HepG2 (cell line): ENCODE results near the gene ARHGEF10L. TPM values are rescaled to one million over a fixed set of nuclear protein-coding genes. Genes with fewer than 3 reads are reported as not detected.

ENCODE experiments used
- ARID3A ChIP-seq: IDR thresholded peaks from 2 replicates; pipeline ENCODE4 v1.6.1; 2012; ENCODE audit warnings: low read depth, low read length, improper control_type of control experiment
- ATF7-NPFF ChIP-seq: sonication (generic); formaldehyde crosslinking; IDR thresholded peaks from 2 replicates; pipeline ENCODE4 v1.8.1; 2023; ENCODE audit warnings: mild to moderate bottlenecking, low read depth, missing genetic modification reagents, moderate library complexity
- CREB3 ChIP-seq: sonication (generic); formaldehyde crosslinking; IDR thresholded peaks from 2 replicates; pipeline ENCODE4 v1.5.0; 2020; ENCODE audit warnings: missing genetic modification reagents
- KDM4B ChIP-seq: sonication (generic); formaldehyde crosslinking; IDR thresholded peaks from 2 replicates; pipeline ENCODE4 v1.4.0; 2020; ENCODE audit warnings: missing genetic modification reagents
- KDM5A ChIP-seq: fragments of 200-600 bp; sonication (generic); IDR thresholded peaks from 2 replicates; pipeline ENCODE4 v1.7.0; 2018; ENCODE audit warnings: antibody characterized with exemption, mild to moderate bottlenecking, low read length, borderline replicate concordance
- PAF1 ChIP-seq: IDR thresholded peaks from 2 replicates; pipeline ENCODE4 v1.6.1; 2016; ENCODE audit warnings: missing genetic modification reagents, missing compliant biosample characterization
- PRMT3 ChIP-seq: sonication (generic); formaldehyde crosslinking; IDR thresholded peaks from 2 replicates; pipeline ENCODE4 v1.8.1; 2022; ENCODE audit warnings: low read depth, mild to moderate bottlenecking, moderate library complexity, missing genetic modification reagents, borderline replicate concordance
- SMAD1 ChIP-seq: sonication (generic); formaldehyde crosslinking; IDR thresholded peaks from 2 replicates; pipeline ENCODE4 v1.4.0; 2020; ENCODE audit warnings: missing genetic modification reagents, low read depth, mild to moderate bottlenecking, borderline replicate concordance
- SP5 ChIP-seq: IDR thresholded peaks from 2 replicates; pipeline ENCODE4 v1.6.1; 2016; ENCODE audit warnings: low read depth, borderline replicate concordance
- WIZ ChIP-seq: sonication (generic); formaldehyde crosslinking; IDR thresholded peaks from 2 replicates; pipeline ENCODE4 v1.5.1; 2020; ENCODE audit warnings: mild to moderate bottlenecking, missing genetic modification reagents
- YY1 ChIP-seq: IDR thresholded peaks from 2 replicates; pipeline ENCODE4 v1.6.1; 2011; ENCODE audit warnings: low read length, low read depth, moderate library complexity, mild to moderate bottlenecking; ENCODE audit not compliant: insufficient read depth, insufficient replicate concordance
- ZBTB39 ChIP-seq: sonication (generic); formaldehyde crosslinking; IDR thresholded peaks from 2 replicates; pipeline ENCODE4 v1.5.0; 2020; ENCODE audit warnings: missing genetic modification reagents
- ZNF468 ChIP-seq: sonication (generic); formaldehyde crosslinking; IDR thresholded peaks from 2 replicates; pipeline ENCODE4 v1.8.0; 2022; ENCODE audit warnings: mild to moderate bottlenecking, moderate library complexity, missing genetic modification reagents
- ZNF512 ChIP-seq: sonication (generic); formaldehyde crosslinking; IDR thresholded peaks from 2 replicates; pipeline ENCODE4 v1.4.0; 2020; ENCODE audit warnings: mild to moderate bottlenecking, missing genetic modification reagents
- ZNF678 ChIP-seq: sonication (generic); formaldehyde crosslinking; IDR thresholded peaks from 2 replicates; pipeline ENCODE4 v1.4.0; 2020; ENCODE audit warnings: mild to moderate bottlenecking, missing genetic modification reagents
- ZSCAN25 ChIP-seq: sonication (generic); formaldehyde crosslinking; IDR thresholded peaks from 2 replicates; pipeline ENCODE4 v1.8.0; 2022; ENCODE audit warnings: mild to moderate bottlenecking, missing genetic modification reagents
- polyA plus RNA-seq, 8 experiments: library from polyadenylated mRNA; depleted of rRNA in 3 of 8; stranded (reverse) in 7 of 8; unstranded in 1 of 8; fragments of >200 nt; fragmentation: Illumina TruSeq in 4 of 8; extraction: Trizol in 4 of 8; gene quantifications; 2 replicates each; pipeline versions ENCODE4 v1.2.1 to v1.2.3, GENCODE V29; 2011 to 2016; ENCODE audit warnings: low read depth in 4 of 8, missing spikeins in 1 of 8, mixed read lengths in 1 of 8; ENCODE audit not compliant: insufficient read depth in 1 of 8
- total RNA-seq, 5 experiments: library from RNA; depleted of rRNA; stranded (reverse); fragments of >200 nt; fragmentation: Illumina TruSeq; extraction: Trizol; gene quantifications; 2 replicates each; pipeline ENCODE4 v1.2.3, GENCODE V29; 2016; ENCODE audit warnings: low read depth in 1 of 5
- TF ChIP-seq, protein P1 (sequence below): IDR thresholded peaks from 2 replicates; pipeline ENCODE4 v1.6.1; 2016; ENCODE audit warnings: mild to moderate bottlenecking
- TF ChIP-seq, protein P2 (sequence below): sonication (generic); formaldehyde crosslinking; IDR thresholded peaks from 2 replicates; pipeline ENCODE4 v1.5.0; 2020; ENCODE audit warnings: mild to moderate bottlenecking, low read depth, missing genetic modification reagents, borderline replicate concordance
- TF ChIP-seq, protein P3 (sequence below): sonication (generic); formaldehyde crosslinking; IDR thresholded peaks from 2 replicates; pipeline ENCODE4 v1.4.0; 2020; ENCODE audit warnings: missing genetic modification reagents

Gene ARHGEF10L
- total and polyA plus RNA-seq, 2 of the 13 experiments (the other 11 are each of a cell fraction or from before 2014, with no cell fraction given): 46.5 to 78.3 TPM

- TF ChIP-seq, protein P1, sequence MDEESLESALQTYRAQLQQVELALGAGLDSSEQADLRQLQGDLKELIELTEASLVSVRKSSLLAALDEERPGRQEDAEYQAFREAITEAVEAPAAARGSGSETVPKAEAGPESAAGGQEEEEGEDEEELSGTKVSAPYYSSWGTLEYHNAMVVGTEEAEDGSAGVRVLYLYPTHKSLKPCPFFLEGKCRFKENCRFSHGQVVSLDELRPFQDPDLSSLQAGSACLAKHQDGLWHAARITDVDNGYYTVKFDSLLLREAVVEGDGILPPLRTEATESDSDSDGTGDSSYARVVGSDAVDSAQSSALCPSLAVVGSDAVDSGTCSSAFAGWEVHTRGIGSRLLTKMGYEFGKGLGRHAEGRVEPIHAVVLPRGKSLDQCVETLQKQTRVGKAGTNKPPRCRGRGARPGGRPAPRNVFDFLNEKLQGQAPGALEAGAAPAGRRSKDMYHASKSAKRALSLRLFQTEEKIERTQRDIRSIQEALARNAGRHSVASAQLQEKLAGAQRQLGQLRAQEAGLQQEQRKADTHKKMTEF (CRISPR knock-in tag): peak; percentile 92
- TF ChIP-seq PRMT3 (CRISPR knock-in tag) (no peak), SMAD1 (CRISPR knock-in tag) (0 out of 2 replicates have a peak, but pooled peaks have one; percentile 46), WIZ (no peak; the same call in 1 of the 2 replicates), ZBTB39 (CRISPR knock-in tag) (peak; percentile 92), ZNF468 (CRISPR knock-in tag) (peak; percentile 91), PAF1 (CRISPR knock-in tag) (no peak; the same call in 1 of the 2 replicates), ZNF512 (CRISPR knock-in tag) (no peak), SP5 (CRISPR knock-in tag) (peak; percentile 64), KDM4B (peak; percentile 77), ATF7-NPFF (CRISPR knock-in tag) (peak; percentile 89), KDM5A (no peak), ZNF678 (CRISPR knock-in tag) (peak; percentile 88; the same call in 1 of the 2 replicates), YY1 (peak; percentile 39), ARID3A (no peak), CREB3 (CRISPR knock-in tag) (0 out of 2 replicates have a peak, but pooled peaks have one; percentile 62), ZSCAN25 (CRISPR knock-in tag) (peak; percentile 86)
- TF ChIP-seq, protein P2, sequence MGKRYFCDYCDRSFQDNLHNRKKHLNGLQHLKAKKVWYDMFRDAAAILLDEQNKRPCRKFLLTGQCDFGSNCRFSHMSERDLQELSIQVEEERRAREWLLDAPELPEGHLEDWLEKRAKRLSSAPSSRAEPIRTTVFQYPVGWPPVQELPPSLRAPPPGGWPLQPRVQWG (CRISPR knock-in tag): no peak
- TF ChIP-seq, protein P3, sequence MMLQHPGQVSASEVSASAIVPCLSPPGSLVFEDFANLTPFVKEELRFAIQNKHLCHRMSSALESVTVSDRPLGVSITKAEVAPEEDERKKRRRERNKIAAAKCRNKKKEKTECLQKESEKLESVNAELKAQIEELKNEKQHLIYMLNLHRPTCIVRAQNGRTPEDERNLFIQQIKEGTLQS (CRISPR knock-in tag): no peak
Measured at GRCh38 chr1:17591814-17592430, 52.4 kb downstream of the ARHGEF10L start (continued).
